GM21360 (cell line): ENCODE measurements around the gene ATP5F1D.

Experiments used
- ATAC-seq: cut with Tn5 transposase; IDR thresholded peaks from one replicate; pipeline ENCODE4 v1.9.1; 2021; ENCODE audit warnings: mild to moderate bottlenecking, moderate library complexity; ENCODE audit not compliant: unreplicated experiment

ATP5F1D gene

GRCh38 chr19:1290196-1290702 is 48.7 kb downstream of the ATP5F1D start:
- no peak for ATAC-seq

GRCh38 chr19:1290703-1291651 is 49.4 kb downstream of the ATP5F1D start:
- no peak for ATAC-seq

GRCh38 chr19:1291761-1292418 is 50.3 kb downstream of the ATP5F1D start:
- no peak for ATAC-seq

- ATAC-seq: no peak
These were observed 51.0 kb downstream of the ATP5F1D start for GRCh38 chr19:1292419-1293151.

- ATAC-seq: no peak
These were observed 52.4 kb downstream of the ATP5F1D start for GRCh38 chr19:1293782-1294604.
